ENCODE results near the gene VSIG1. TPM values are rescaled to one million over a fixed set of nuclear protein-coding genes. Genes with fewer than 3 reads are reported as not detected.

The VSIG1 gene
- polyA plus RNA-seq, 1 donor (not counting 4 experiments of a cell fraction or from before 2014, with no cell fraction given): 7.2 TPM

- H3K4me1 ChIP-seq (ENCODE audit: control insufficient read depth, extremely low read depth, insufficient read depth, low read length): peaks cover 2% of the 10 kb centered on the region
- H3K79me2 ChIP-seq (ENCODE audit: control insufficient read depth, insufficient read depth, low read length): peaks cover 21% of the 10 kb centered on the region
- peak within 1 kb of the TSS; percentile 31 to 84 (median 57) for H3K4me3 ChIP-seq (ENCODE audit: control insufficient read depth in 2 of 3, extremely low read depth in 1 of 3, insufficient read depth in 2 of 3, low read depth in 1 of 3, low read length in 3 of 3)
- H3K4me2 ChIP-seq (ENCODE audit: control insufficient read depth, extremely low read depth, insufficient read depth, low read depth, low read length): peak within 1 kb of the TSS; percentile 77
- H3K9ac ChIP-seq (ENCODE audit: control insufficient read depth, extremely low read depth, insufficient read depth, low read length): peak within 1 kb of the TSS; percentile 77
- peak within 1 kb of the TSS; percentile 84 for H2AFZ ChIP-seq (ENCODE audit: control insufficient read depth, low read length)
- no peaks in the 10 kb centered on the region for H3K9me3 ChIP-seq (ENCODE audit: control insufficient read depth, low read depth, low read length)
- no peaks in the 10 kb centered on the region for H3K27me3 ChIP-seq (ENCODE audit: control insufficient read depth, extremely low read depth, insufficient read depth, low read length)
- H3K9me1 ChIP-seq (ENCODE audit: control insufficient read depth, extremely low read depth, insufficient read depth, low read length): no peaks in the 10 kb centered on the region
- dilution Hi-C loops (cut with MboI; ENCODE audit: extremely low pct_ligation_motif_present, low sequenced_read_pairs): no loop called here
- TF ChIP-seq CTCF (optimal IDR thresholded peaks at IDR 0.05 in 1 of 3, IDR thresholded peaks at IDR 0.05 in 1 of 3, conservative IDR thresholded peaks at IDR 0.05 in 1 of 3; ENCODE audit: extremely low read depth in 1 of 3, insufficient read depth in 2 of 3, low read length in 3 of 3) (no peak), EZH2 (IDR thresholded peaks at IDR 0.05; ENCODE audit: low read length) (no peak)
- H3K27ac ChIP-seq (ENCODE audit: control insufficient read depth, insufficient read depth, low read length): peak within 1 kb of the TSS; percentile 86
- peak; percentile 56 for FAIRE-seq
- DNase-seq (ENCODE audit: low read depth, low spot score): peak; percentile 61
- no peaks in the 10 kb centered on the region for H4K20me1 ChIP-seq (ENCODE audit: control insufficient read depth, extremely low read depth, insufficient read depth, low read length)
- H3K36me3 ChIP-seq (ENCODE audit: control insufficient read depth in 2 of 2, extremely low read depth in 1 of 2, insufficient read depth in 2 of 2, low read length in 2 of 2): no peaks in the 10 kb centered on the region
Observed at GRCh38 chrX:108091264-108091877, 46.5 kb downstream of the VSIG1 start, which contains the start of the genes ATG4A and PSMD10. Gene ATG4A, plus strand, starts transcription at chrX:108091778. Its CDS starts 49 bp downstream, at chrX:108091827. Gene PSMD10, minus strand, starts transcription at chrX:108091542. Its CDS starts 22 bp downstream, at chrX:108091520.

GRCh38 chrX:108091878-108092291 is 47.0 kb downstream of the VSIG1 start:
- Histone ChIP-seq H3K9ac (ENCODE audit: control insufficient read depth, extremely low read depth, insufficient read depth, low read length) (peak overlapping the region; percentile 77), H3K27ac (ENCODE audit: control insufficient read depth, insufficient read depth, low read length) (peak overlapping the region; percentile 86), H3K27me3 (ENCODE audit: control insufficient read depth, extremely low read depth, insufficient read depth, low read length) (no peaks in the 10 kb centered on the region), H3K4me3 (ENCODE audit: control insufficient read depth in 2 of 3, extremely low read depth in 1 of 3, insufficient read depth in 2 of 3, low read depth in 1 of 3, low read length in 3 of 3) (peak overlapping the region; percentile 31 to 84 (median 57)), H3K9me3 (ENCODE audit: control insufficient read depth, low read depth, low read length) (no peaks in the 10 kb centered on the region), H3K9me1 (ENCODE audit: control insufficient read depth, extremely low read depth, insufficient read depth, low read length) (no peaks in the 10 kb centered on the region), H4K20me1 (ENCODE audit: control insufficient read depth, extremely low read depth, insufficient read depth, low read length) (no peaks in the 10 kb centered on the region), H3K36me3 (ENCODE audit: control insufficient read depth in 2 of 2, extremely low read depth in 1 of 2, insufficient read depth in 2 of 2, low read length in 2 of 2) (no peaks in the 10 kb centered on the region), H2AFZ (ENCODE audit: control insufficient read depth, low read length) (peak overlapping the region; percentile 84), H3K4me1 (ENCODE audit: control insufficient read depth, extremely low read depth, insufficient read depth, low read length) (peaks cover 2% of the 10 kb centered on the region), H3K4me2 (ENCODE audit: control insufficient read depth, extremely low read depth, insufficient read depth, low read depth, low read length) (peak overlapping the region; percentile 77), H3K79me2 (ENCODE audit: control insufficient read depth, insufficient read depth, low read length) (peaks cover 23% of the 10 kb centered on the region)
- no peak for TF ChIP-seq CTCF (optimal IDR thresholded peaks at IDR 0.05 in 1 of 3, IDR thresholded peaks at IDR 0.05 in 1 of 3, conservative IDR thresholded peaks at IDR 0.05 in 1 of 3; ENCODE audit: extremely low read depth in 1 of 3, insufficient read depth in 2 of 3, low read length in 3 of 3)
- TF ChIP-seq EZH2 (IDR thresholded peaks at IDR 0.05; ENCODE audit: low read length): no peak
- FAIRE-seq: peak; percentile 48
- DNase-seq (ENCODE audit: low read depth, low spot score): no peak
- dilution Hi-C loops (cut with MboI; ENCODE audit: extremely low pct_ligation_motif_present, low sequenced_read_pairs): no loop called here
